Fibroblast of lung (primary cell): ENCODE results near the gene DCAF10. TPM values are rescaled to one million over a fixed set of nuclear protein-coding genes. Genes with fewer than 3 reads are reported as not detected.
A peak's percentile ranks its signal among the peaks of the same experiment; 100 is the strongest.
"Not testable (repeated sequence)": the region's sequence is repeated elsewhere in the genome, so short reads cannot be mapped to it uniquely, and the experiment has no call there.

ENCODE experiments used
- DNase-seq, 2 donors: peaks; one replicate each; pipeline versions ENCODE4 v3.0.0 to v3.0.0-alpha.2; 2010; ENCODE audit warnings: low read depth in 2 of 2
- H2AFZ ChIP-seq: 2 replicates; pipeline ENCODE4 v1.5.1; 2012; ENCODE audit warnings: low read length, control low read depth, inconsistent platforms
- H3K27ac ChIP-seq: 2 replicates; pipeline ENCODE4 v1.5.1; 2011; ENCODE audit warnings: low read length, control low read depth; ENCODE audit not compliant: insufficient read depth
- H3K27me3 ChIP-seq: 2 replicates; pipeline ENCODE4 v1.5.1; 2011; ENCODE audit warnings: mild to moderate bottlenecking, low read length; ENCODE audit not compliant: control insufficient read depth, insufficient read depth
- H3K36me3 ChIP-seq: 2 replicates; pipeline ENCODE4 v1.5.1; 2011; ENCODE audit warnings: low read length; ENCODE audit not compliant: control insufficient read depth, insufficient read depth
- H3K4me1 ChIP-seq: 2 replicates; pipeline ENCODE4 v1.5.1; 2011; ENCODE audit warnings: low read length; ENCODE audit not compliant: control insufficient read depth, insufficient read depth; ENCODE audit errors: extremely low read depth
- H3K4me2 ChIP-seq: 2 replicates; pipeline ENCODE4 v1.5.1; 2011; ENCODE audit warnings: low read length, control low read depth; ENCODE audit not compliant: insufficient read depth; ENCODE audit errors: extremely low read depth
- H3K4me3 ChIP-seq, 4 experiments: fragments of 200-600 bp in 1 of 4; sonication (generic) in 1 of 4; replicated peaks in 1 of 4; 2 replicates each; pipeline ENCODE4 v1.5.1; 2011 to 2016; ENCODE audit warnings: low read length in 4 of 4, low read depth in 3 of 4, mild to moderate bottlenecking in 3 of 4, control low read depth in 2 of 4, inconsistent platforms in 1 of 4, mixed read lengths in 1 of 4; ENCODE audit not compliant: insufficient read depth in 1 of 4; ENCODE audit errors: control extremely low read depth in 1 of 4
- H3K79me2 ChIP-seq: 2 replicates; pipeline ENCODE4 v1.5.1; 2012; ENCODE audit warnings: mild to moderate bottlenecking, low read length, inconsistent platforms; ENCODE audit not compliant: control insufficient read depth, insufficient read depth
- H3K9ac ChIP-seq: 2 replicates; pipeline ENCODE4 v1.5.1; 2011; ENCODE audit warnings: mild to moderate bottlenecking, low read length, control low read depth; ENCODE audit not compliant: insufficient read depth
- H3K9me3 ChIP-seq: 2 replicates; pipeline ENCODE4 v1.5.1; 2012; ENCODE audit warnings: low read depth, low read length; ENCODE audit not compliant: control insufficient read depth, insufficient read depth
- H4K20me1 ChIP-seq: 2 replicates; pipeline ENCODE4 v1.5.1; 2011; ENCODE audit warnings: low read length; ENCODE audit not compliant: control insufficient read depth, insufficient read depth; ENCODE audit errors: extremely low read depth
- CTCF ChIP-seq, 2 donors: IDR thresholded peaks in 1 of 2; conservative IDR thresholded peaks in 1 of 2; 1 replicate in 1 of 2; 2 replicates in 1 of 2; pipeline ENCODE4 v1.5.1; 2011 to 2012; ENCODE audit warnings: low read length in 2 of 2, control low read depth in 1 of 2, inconsistent platforms in 1 of 2, low read depth in 1 of 2, mild to moderate bottlenecking in 1 of 2
- EZH2 ChIP-seq: IDR thresholded peaks from 2 replicates; pipeline ENCODE4 v1.5.1; 2012; ENCODE audit warnings: low read length, control low read depth, mild to moderate bottlenecking; ENCODE audit errors: missing control alignments
- polyA plus RNA-seq, 2 donors: library from polyadenylated mRNA; depleted of rRNA in 1 of 2; stranded (reverse) in 1 of 2; unstranded in 1 of 2; fragments of >200 nt; gene quantifications; 2 replicates each; pipeline ENCODE4 v1.2.1, GENCODE V29; 2011 to 2012; ENCODE audit warnings: missing spikeins in 1 of 2
- total RNA-seq: library from RNA; depleted of rRNA; stranded (reverse); fragments of >200 nt; gene quantifications from 2 replicates; pipeline ENCODE4 v1.2.1, GENCODE V29; 2014

The DCAF10 gene
- total and polyA plus RNA-seq, 2 donors (not counting 1 experiment from before 2014, with no cell fraction given) = 26.6 to 33.5 TPM

GRCh38 chr9:37876376-37876775, 75.8 kb downstream of the DCAF10 start:
- DNase-seq = peak; percentile 50 to 79
- Histone ChIP-seq H3K79me2 (no peaks in the 10 kb centered on the region), H3K4me2 (no peak overlapping the region), H3K9me3 (no peaks in the 10 kb centered on the region), H3K4me3 (no peak overlapping the region), H3K36me3 (no peaks in the 10 kb centered on the region), H4K20me1 (no peaks in the 10 kb centered on the region), H2AFZ (no peak overlapping the region), H3K27me3 (no peaks in the 10 kb centered on the region), H3K4me1 (no peaks in the 10 kb centered on the region), H3K9ac (no peak overlapping the region), H3K27ac (no peak overlapping the region)
- no peak for TF ChIP-seq EZH2

- H2AFZ ChIP-seq = no peak overlapping the region
- no peaks in the 10 kb centered on the region for H3K4me1 ChIP-seq
- no peak overlapping the region for H3K4me2 ChIP-seq
- TF ChIP-seq CTCF (conservative IDR thresholded peaks at IDR 0.05 in 1 of 2, IDR thresholded peaks at IDR 0.05 in 1 of 2; ENCODE audit: low read depth in 1 of 2, low read length in 2 of 2) (no peak), EZH2 (no peak)
- no peak for DNase-seq
- no peak overlapping the region for H3K9ac ChIP-seq
- H3K36me3 ChIP-seq = no peaks in the 10 kb centered on the region
- H3K27me3 ChIP-seq = no peaks in the 10 kb centered on the region
- no peaks in the 10 kb centered on the region for H3K9me3 ChIP-seq
- H3K27ac ChIP-seq = no peak overlapping the region
- H3K79me2 ChIP-seq = no peaks in the 10 kb centered on the region
- no peak overlapping the region for H3K4me3 ChIP-seq
- H4K20me1 ChIP-seq = no peaks in the 10 kb centered on the region
Measured at GRCh38 chr9:37880916-37881479, 80.4 kb downstream of the DCAF10 start.

GRCh38 chr9:37887977-37888583, 87.5 kb downstream of the DCAF10 start:
- H3K36me3 ChIP-seq, H3K4me2 ChIP-seq, H3K9me3 ChIP-seq, H3K4me3 ChIP-seq, H3K27ac ChIP-seq, H3K27me3 ChIP-seq, H3K9ac ChIP-seq, H3K79me2 ChIP-seq, H2AFZ ChIP-seq, H4K20me1 ChIP-seq, H3K4me1 ChIP-seq: not testable (repeated sequence)
- peak in 1 of 2 donors; percentile 90 for DNase-seq

GRCh38 chr9:37889536-37889935, 88.9 kb downstream of the DCAF10 start:
- no peak for DNase-seq
- no peak overlapping the region for H3K27ac ChIP-seq
- no peak for TF ChIP-seq CTCF (conservative IDR thresholded peaks at IDR 0.05 in 1 of 2, IDR thresholded peaks at IDR 0.05 in 1 of 2; ENCODE audit: low read depth in 1 of 2, low read length in 2 of 2)
- TF ChIP-seq EZH2 = no peak
- no peaks in the 10 kb centered on the region for H4K20me1 ChIP-seq
- H3K9me3 ChIP-seq = no peaks in the 10 kb centered on the region
- H3K4me3 ChIP-seq = no peak overlapping the region
- H2AFZ ChIP-seq = no peak overlapping the region
- H3K4me2 ChIP-seq = no peak overlapping the region
- H3K9ac ChIP-seq = no peak overlapping the region
- no peaks in the 10 kb centered on the region for H3K4me1 ChIP-seq
- no peaks in the 10 kb centered on the region for H3K27me3 ChIP-seq
- H3K36me3 ChIP-seq = peaks cover 2% of the 10 kb centered on the region
- H3K79me2 ChIP-seq = peaks cover 1% of the 10 kb centered on the region

- H3K79me2 ChIP-seq, H3K9ac ChIP-seq, H2AFZ ChIP-seq, H3K27ac ChIP-seq, H3K9me3 ChIP-seq, H4K20me1 ChIP-seq, H3K4me1 ChIP-seq, H3K4me3 ChIP-seq, H3K4me2 ChIP-seq, DNase-seq, H3K27me3 ChIP-seq, H3K36me3 ChIP-seq: not testable (repeated sequence)
Measured at GRCh38 chr9:37891042-37891441, 90.4 kb downstream of the DCAF10 start.
